ENCODE data around the gene TMA16.
A peak's percentile ranks its signal among the peaks of the same experiment; 100 is the strongest.
"Not testable (repeated sequence)": the region's sequence is repeated elsewhere in the genome, so short reads cannot be mapped to it uniquely, and the experiment has no call there.

TMA16 gene

GRCh38 chr4:163495900-163496299 is 1.4 kb downstream of the TMA16 start:
- DNase-seq = no peak
- in situ Hi-C loops (cut with HindIII; ENCODE audit: low pct_ligation_motif_present, low pct_unique_long_range_greater_than_20kb, low sequenced_read_pairs) = no loop called here

GRCh38 chr4:163500586-163500985 is 6.1 kb downstream of the TMA16 start:
- no peak for DNase-seq
- in situ Hi-C loops (cut with HindIII; ENCODE audit: low pct_ligation_motif_present, low pct_unique_long_range_greater_than_20kb, low sequenced_read_pairs) = no loop called here

GRCh38 chr4:163505374-163505773 is 10.9 kb downstream of the TMA16 start:
- no peak for DNase-seq
- in situ Hi-C loops (cut with HindIII; ENCODE audit: low pct_ligation_motif_present, low pct_unique_long_range_greater_than_20kb, low sequenced_read_pairs) = no loop called here

GRCh38 chr4:163515198-163515597 is 20.7 kb downstream of the TMA16 start:
- in situ Hi-C loops (cut with HindIII; ENCODE audit: low pct_ligation_motif_present, low pct_unique_long_range_greater_than_20kb, low sequenced_read_pairs) = no loop called here
- no peak for DNase-seq

- in situ Hi-C loops (cut with HindIII; ENCODE audit: low pct_ligation_motif_present, low pct_unique_long_range_greater_than_20kb, low sequenced_read_pairs) = no loop called here
These were observed 29.4 kb downstream of the TMA16 start for GRCh38 chr4:163523791-163524365.

GRCh38 chr4:163525982-163526381 is 31.5 kb downstream of the TMA16 start:
- in situ Hi-C loops (cut with HindIII; ENCODE audit: low pct_ligation_motif_present, low pct_unique_long_range_greater_than_20kb, low sequenced_read_pairs) = loop anchor here (25.0 kb wide), 1 partner anchor 389 kb away; no protein-coding TSS in a partner anchor
- no peak for DNase-seq

More at GRCh38 chr4:163523791-163524365, 29.4 kb downstream of the TMA16 start:
- DNase-seq = no peak

- DNase-seq = no peak
- in situ Hi-C loops (cut with HindIII; ENCODE audit: low pct_ligation_motif_present, low pct_unique_long_range_greater_than_20kb, low sequenced_read_pairs) = loop anchor here (25.0 kb wide), 1 partner anchor 390 kb away; no protein-coding TSS in a partner anchor
These were observed 32.7 kb downstream of the TMA16 start for GRCh38 chr4:163527172-163527571.

- no peak for DNase-seq
These were observed 34.2 kb downstream of the TMA16 start for GRCh38 chr4:163528653-163529052.

GRCh38 chr4:163534056-163534455 is 39.6 kb downstream of the TMA16 start:
- no peak for DNase-seq
- in situ Hi-C loops (cut with HindIII; ENCODE audit: low pct_ligation_motif_present, low pct_unique_long_range_greater_than_20kb, low sequenced_read_pairs) = loop anchor here (25.0 kb wide), 1 partner anchor 397 kb away; no protein-coding TSS in a partner anchor

More at GRCh38 chr4:163528653-163529052, 34.2 kb downstream of the TMA16 start:
- in situ Hi-C loops (cut with HindIII; ENCODE audit: low pct_ligation_motif_present, low pct_unique_long_range_greater_than_20kb, low sequenced_read_pairs) = loop anchor here (25.0 kb wide), 1 partner anchor 391 kb away; no protein-coding TSS in a partner anchor

GRCh38 chr4:163535657-163536056 is 41.2 kb downstream of the TMA16 start:
- no peak for DNase-seq
- in situ Hi-C loops (cut with HindIII; ENCODE audit: low pct_ligation_motif_present, low pct_unique_long_range_greater_than_20kb, low sequenced_read_pairs) = loop anchor here (25.0 kb wide), 1 partner anchor 398 kb away; no protein-coding TSS in a partner anchor

GRCh38 chr4:163536091-163536490 is 41.6 kb downstream of the TMA16 start:
- DNase-seq = no peak
- in situ Hi-C loops (cut with HindIII; ENCODE audit: low pct_ligation_motif_present, low pct_unique_long_range_greater_than_20kb, low sequenced_read_pairs) = loop anchor here (25.0 kb wide), 1 partner anchor 399 kb away; no protein-coding TSS in a partner anchor

- in situ Hi-C loops (cut with HindIII; ENCODE audit: low pct_ligation_motif_present, low pct_unique_long_range_greater_than_20kb, low sequenced_read_pairs) = loop anchor here (25.0 kb wide), 1 partner anchor 400 kb away; no protein-coding TSS in a partner anchor
- no peak for DNase-seq
These were observed 42.6 kb downstream of the TMA16 start for GRCh38 chr4:163537114-163537513.

GRCh38 chr4:163538820-163539219 is 44.3 kb downstream of the TMA16 start:
- DNase-seq = not testable (repeated sequence)
- in situ Hi-C loops (cut with HindIII; ENCODE audit: low pct_ligation_motif_present, low pct_unique_long_range_greater_than_20kb, low sequenced_read_pairs) = loop anchor here (25.0 kb wide), 1 partner anchor 402 kb away; no protein-coding TSS in a partner anchor

- DNase-seq = no peak
These were observed 46.0 kb downstream of the TMA16 start for GRCh38 chr4:163540448-163540847.

GRCh38 chr4:163540977-163541376 is 46.5 kb downstream of the TMA16 start:
- DNase-seq = peak; percentile 17
- in situ Hi-C loops (cut with HindIII; ENCODE audit: low pct_ligation_motif_present, low pct_unique_long_range_greater_than_20kb, low sequenced_read_pairs) = loop anchor here (25.0 kb wide), 1 partner anchor 404 kb away; no protein-coding TSS in a partner anchor

More at GRCh38 chr4:163540448-163540847, 46.0 kb downstream of the TMA16 start:
- in situ Hi-C loops (cut with HindIII; ENCODE audit: low pct_ligation_motif_present, low pct_unique_long_range_greater_than_20kb, low sequenced_read_pairs) = loop anchor here (25.0 kb wide), 1 partner anchor 403 kb away; no protein-coding TSS in a partner anchor

- DNase-seq = peak; percentile 67
- in situ Hi-C loops (cut with HindIII; ENCODE audit: low pct_ligation_motif_present, low pct_unique_long_range_greater_than_20kb, low sequenced_read_pairs) = loop anchor here (25.0 kb wide), 1 partner anchor 405 kb away; no protein-coding TSS in a partner anchor
These were observed 47.8 kb downstream of the TMA16 start for GRCh38 chr4:163542275-163542674.

GRCh38 chr4:163544407-163545038 is 50.0 kb downstream of the TMA16 start:
- in situ Hi-C loops (cut with HindIII; ENCODE audit: low pct_ligation_motif_present, low pct_unique_long_range_greater_than_20kb, low sequenced_read_pairs) = loop anchor here (25.0 kb wide), 1 partner anchor 407 kb away; no protein-coding TSS in a partner anchor
- peak; percentile 57 for DNase-seq

GRCh38 chr4:163548481-163549243 is 54.2 kb downstream of the TMA16 start:
- in situ Hi-C loops (cut with HindIII; ENCODE audit: low pct_ligation_motif_present, low pct_unique_long_range_greater_than_20kb, low sequenced_read_pairs) = loop anchor here (25.0 kb wide), 1 partner anchor 411 kb away; no protein-coding TSS in a partner anchor

GRCh38 chr4:163550869-163551267 is 56.4 kb downstream of the TMA16 start:
- in situ Hi-C loops (cut with HindIII; ENCODE audit: low pct_ligation_motif_present, low pct_unique_long_range_greater_than_20kb, low sequenced_read_pairs) = no loop called here
- DNase-seq = no peak

More at GRCh38 chr4:163548481-163549243, 54.2 kb downstream of the TMA16 start:
- peak; percentile 66 for DNase-seq

Data from ACHN (cell line).